Measurements from ENCODE around the gene CORO2A.
"Not testable (repeated sequence)": the region's sequence is repeated elsewhere in the genome, so short reads cannot be mapped to it uniquely, and the experiment has no call there.

CORO2A gene

GRCh38 chr9:98081477-98082219, 110.8 kb downstream of the CORO2A start:
- peak; percentile 31 for DNase-seq (ENCODE audit: low spot score)

- peak; percentile 9 for DNase-seq (ENCODE audit: low spot score)
Observed at GRCh38 chr9:98080780-98081179, 111.7 kb downstream of the CORO2A start.

GRCh38 chr9:98080326-98080725, 112.1 kb downstream of the CORO2A start:
- DNase-seq (ENCODE audit: low spot score), result no peak

DNA sequence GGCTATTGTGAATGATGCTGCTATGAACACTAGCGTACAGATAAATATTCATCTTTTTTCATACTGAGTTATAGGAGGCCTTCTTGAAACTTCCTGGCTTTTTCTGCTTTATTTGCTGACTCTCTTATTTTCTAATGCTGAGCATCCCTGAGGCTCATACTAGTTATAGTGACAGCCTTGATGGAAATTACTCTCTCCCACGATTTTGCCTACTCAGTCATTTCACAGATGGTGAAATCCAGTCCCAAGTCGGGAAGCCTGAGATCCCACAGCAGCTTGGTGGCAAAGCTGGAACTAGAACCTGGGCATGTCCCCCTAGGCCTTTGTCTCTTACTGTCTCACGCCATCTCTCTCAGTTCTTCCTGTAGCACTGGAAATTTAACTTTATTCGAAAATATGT, 113.5 kb downstream of the CORO2A start:
- DNase-seq (ENCODE audit: low spot score), result no peak

- not testable (repeated sequence) for DNase-seq (ENCODE audit: low spot score)
Observed at GRCh38 chr9:98076514-98076890, 115.9 kb downstream of the CORO2A start.

DNA sequence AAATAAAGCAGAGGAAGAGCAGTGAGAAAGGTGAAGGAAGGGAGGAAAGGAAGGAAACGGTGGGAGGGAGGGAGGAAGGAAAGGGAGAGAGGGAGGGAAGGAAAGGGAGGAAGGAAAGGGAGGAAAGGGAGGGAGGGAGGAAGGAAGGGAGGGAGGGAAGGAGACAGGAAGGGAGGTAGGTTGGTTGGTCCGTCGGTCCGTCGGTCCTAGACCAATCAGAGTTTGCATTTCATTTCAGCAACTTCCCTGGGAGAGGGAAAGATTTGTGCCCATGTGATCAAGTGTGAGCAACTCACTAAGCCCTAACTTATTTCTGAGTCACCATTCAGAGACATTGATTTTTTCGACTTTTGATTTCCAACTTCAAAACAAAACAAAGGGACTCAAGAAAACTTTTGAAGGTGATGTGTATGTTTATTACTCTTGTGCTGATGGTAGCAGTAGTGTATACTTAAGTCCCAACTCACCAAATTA, 117.1 kb downstream of the CORO2A start:
- DNase-seq (ENCODE audit: low spot score), result no peak

- no peak for DNase-seq (ENCODE audit: low spot score)
Observed at GRCh38 chr9:98074115-98074990, 118.1 kb downstream of the CORO2A start.

DNA sequence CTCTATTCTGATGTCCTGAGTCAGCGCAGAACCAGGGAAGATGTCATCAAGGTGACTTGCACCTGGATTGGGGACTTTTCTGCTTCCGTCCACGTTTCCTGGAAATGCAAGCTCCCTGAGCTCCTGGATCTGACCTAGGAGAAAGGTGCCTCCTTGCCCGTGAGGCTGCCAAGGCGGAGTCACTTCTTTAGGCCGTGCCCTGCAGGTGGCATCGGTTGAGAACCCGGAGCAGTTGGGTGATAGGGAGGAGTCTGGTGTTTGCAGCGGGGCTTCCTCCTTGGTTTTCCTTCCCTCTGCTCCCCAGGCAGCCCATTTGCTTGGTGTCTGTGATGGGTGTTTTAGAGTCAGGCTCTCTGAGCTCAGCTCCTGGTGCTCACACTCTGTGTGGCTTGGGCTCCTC, 120.7 kb downstream of the CORO2A start:
- no peak for DNase-seq (ENCODE audit: low spot score)
